NCI-H2196 (cell line): ENCODE measurements around the gene MGST3.
"Not testable (repeated sequence)": the region's sequence is repeated elsewhere in the genome, so short reads cannot be mapped to it uniquely, and the experiment has no call there.

Experiments used
- DNase-seq: peaks from one replicate; lab custom pipeline; 2025; ENCODE audit not compliant: unreplicated experiment; lab: John Stamatoyannopoulos, UW

The MGST3 gene

GRCh38 chr1:165629151-165629550 lies 1.9 kb upstream of the MGST3 start:
- DNase-seq = no peak

- peak; percentile 65 for DNase-seq
Measured at GRCh38 chr1:165629848-165630628, 996 bp upstream of the MGST3 start.

GRCh38 chr1:165631342-165632151 lies 513 bp downstream of the MGST3 start:
- DNase-seq = no peak

- DNase-seq = no peak
Measured at GRCh38 chr1:165632152-165632469, 1.1 kb downstream of the MGST3 start.

GRCh38 chr1:165632491-165632890 lies 1.5 kb downstream of the MGST3 start:
- DNase-seq = no peak

- no peak for DNase-seq
Measured at GRCh38 chr1:165633614-165634013, 2.6 kb downstream of the MGST3 start.

- DNase-seq = no peak
Measured at GRCh38 chr1:165634154-165634921, 3.3 kb downstream of the MGST3 start.

- no peak for DNase-seq
Measured at GRCh38 chr1:165635329-165635728, 4.3 kb downstream of the MGST3 start.

GRCh38 chr1:165635823-165636222 lies 4.8 kb downstream of the MGST3 start:
- DNase-seq = no peak

GRCh38 chr1:165637427-165637826 lies 6.4 kb downstream of the MGST3 start:
- no peak for DNase-seq

- DNase-seq = not testable (repeated sequence)
Measured at GRCh38 chr1:165638211-165638610, 7.2 kb downstream of the MGST3 start.

GRCh38 chr1:165639821-165640623 lies 9.0 kb downstream of the MGST3 start:
- DNase-seq = no peak

- no peak for DNase-seq
Measured at GRCh38 chr1:165641231-165641987, 10.4 kb downstream of the MGST3 start.

- no peak for DNase-seq
Measured at GRCh38 chr1:165644064-165644735, 13.2 kb downstream of the MGST3 start.

GRCh38 chr1:165645654-165646366 lies 14.8 kb downstream of the MGST3 start:
- DNase-seq = no peak

GRCh38 chr1:165647517-165647916 lies 16.5 kb downstream of the MGST3 start:
- no peak for DNase-seq

GRCh38 chr1:165647970-165648369 lies 16.9 kb downstream of the MGST3 start:
- no peak for DNase-seq

- no peak for DNase-seq
Measured at GRCh38 chr1:165648919-165649572, 18.0 kb downstream of the MGST3 start.
